GM18502 (cell line): ENCODE data around the gene TBC1D3B.
A peak's percentile ranks its signal among the peaks of the same experiment; 100 is the strongest.
"Not testable (repeated sequence)": the region's sequence is repeated elsewhere in the genome, so short reads cannot be mapped to it uniquely, and the experiment has no call there.

Source experiments
- ATAC-seq: cut with Tn5 transposase; IDR thresholded peaks from one replicate; pipeline ENCODE4 v1.9.1; 2021; ENCODE audit warnings: mild to moderate bottlenecking; ENCODE audit not compliant: unreplicated experiment, poor library complexity

Gene TBC1D3B

DNA sequence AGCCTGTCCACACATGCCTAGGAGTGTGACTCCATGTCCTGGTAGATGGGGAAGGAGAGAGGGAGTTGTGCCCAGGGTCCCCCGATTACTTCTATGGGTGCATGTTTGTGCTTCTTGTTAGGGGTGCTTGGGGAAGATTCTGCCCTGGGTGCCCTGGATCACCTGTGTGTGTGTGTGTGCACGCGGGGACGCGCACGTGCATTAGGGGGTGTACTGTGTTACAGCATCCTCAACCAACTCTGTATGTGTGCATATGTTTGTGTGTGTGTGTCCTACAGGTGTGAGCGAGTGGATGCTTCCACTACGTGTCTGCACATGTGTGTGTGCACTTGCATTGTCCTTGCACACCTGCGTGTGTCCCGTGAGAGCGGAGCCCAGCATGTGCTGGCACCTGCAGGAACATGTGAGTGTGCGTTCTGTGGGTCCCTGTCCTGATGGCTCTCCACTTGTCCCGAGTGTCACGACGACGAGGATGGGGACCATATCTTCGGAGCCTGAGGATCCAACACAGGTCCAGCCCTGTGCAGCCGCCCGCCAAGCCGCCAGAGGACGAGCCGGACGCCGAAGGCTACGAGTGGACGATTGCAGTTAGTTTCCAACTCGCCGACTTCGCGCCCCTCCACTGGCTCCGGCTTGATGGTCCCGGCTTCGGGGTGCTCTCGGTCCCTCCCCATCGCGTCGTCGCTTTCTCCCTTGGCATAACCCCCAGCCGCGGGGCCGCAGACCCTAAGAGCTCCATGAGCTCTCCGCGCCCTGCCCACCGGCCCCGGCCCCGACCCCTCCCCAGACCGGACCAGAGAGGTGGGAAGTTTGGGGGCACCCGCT lies 6.0 kb upstream of the TBC1D3B start:
- no peak for ATAC-seq

GRCh38 chr17:36181446-36182175 lies 5.2 kb upstream of the TBC1D3B start:
- not testable (repeated sequence) for ATAC-seq

DNA sequence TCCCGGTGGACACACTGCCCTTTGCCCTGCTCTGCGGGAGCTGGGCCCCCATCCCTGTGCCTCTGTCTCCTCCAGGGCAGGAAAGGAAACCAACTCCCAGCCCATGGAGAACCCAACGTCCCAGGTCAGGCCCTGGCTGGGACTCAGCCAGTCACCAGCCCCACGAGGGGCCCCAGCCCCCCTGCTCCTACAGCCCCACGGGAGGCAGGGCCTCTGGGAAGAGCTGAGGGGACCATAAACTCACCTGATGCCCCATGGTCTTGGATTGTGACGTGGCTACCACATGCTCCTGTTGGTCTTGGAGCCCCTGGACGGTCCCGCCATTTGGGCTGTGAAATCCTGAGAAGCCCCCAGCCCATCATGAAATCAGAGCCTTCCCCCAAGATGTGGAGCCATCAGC lies 7.6 kb downstream of the TBC1D3B start:
- ATAC-seq: not testable (repeated sequence)

GRCh38 chr17:36153895-36154610 lies 22.4 kb downstream of the TBC1D3B start:
- ATAC-seq: no peak

GRCh38 chr17:36152639-36153120 lies 23.8 kb downstream of the TBC1D3B start:
- ATAC-seq: no peak

- no peak for ATAC-seq
These were observed 24.4 kb downstream of the TBC1D3B start for GRCh38 chr17:36151891-36152638.

- ATAC-seq: no peak
These were observed 27.1 kb downstream of the TBC1D3B start for GRCh38 chr17:36149296-36149820.

DNA sequence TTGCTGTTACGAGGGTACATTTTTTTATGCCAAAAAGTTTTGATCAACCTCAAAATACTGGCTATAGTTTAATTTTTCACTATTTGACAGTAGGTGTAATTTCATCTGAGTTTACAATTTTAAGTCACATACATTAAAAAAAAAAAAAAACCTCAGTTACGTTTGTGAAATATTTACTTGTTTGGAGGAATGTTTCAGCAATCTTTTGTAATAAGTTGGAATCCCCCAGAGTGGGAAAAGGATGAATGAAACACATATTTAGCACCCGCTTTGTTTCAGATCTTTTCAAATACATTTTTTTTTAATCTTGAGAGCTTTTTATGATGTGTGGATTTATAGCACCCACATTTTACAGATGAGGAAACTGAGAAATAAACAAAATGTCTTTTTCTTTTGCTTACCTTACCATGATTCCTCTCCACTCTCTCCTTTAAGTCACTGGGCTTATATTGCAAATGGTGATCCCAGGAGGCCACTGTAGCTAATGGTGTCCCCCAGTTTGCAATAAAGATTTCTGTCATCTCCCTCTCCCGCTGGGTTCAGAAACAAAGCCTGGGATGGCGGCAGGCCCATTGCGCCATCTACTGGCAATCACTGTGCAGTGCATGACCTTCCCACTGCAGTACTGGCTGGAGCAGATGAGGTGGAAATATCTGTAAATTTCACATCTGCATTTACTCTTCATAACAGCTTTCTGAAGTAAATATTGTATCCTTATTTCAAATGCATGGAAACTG lies 27.7 kb downstream of the TBC1D3B start:
- peak; percentile 50 for ATAC-seq

GRCh38 chr17:36147601-36148000 lies 28.8 kb downstream of the TBC1D3B start:
- no peak for ATAC-seq

DNA sequence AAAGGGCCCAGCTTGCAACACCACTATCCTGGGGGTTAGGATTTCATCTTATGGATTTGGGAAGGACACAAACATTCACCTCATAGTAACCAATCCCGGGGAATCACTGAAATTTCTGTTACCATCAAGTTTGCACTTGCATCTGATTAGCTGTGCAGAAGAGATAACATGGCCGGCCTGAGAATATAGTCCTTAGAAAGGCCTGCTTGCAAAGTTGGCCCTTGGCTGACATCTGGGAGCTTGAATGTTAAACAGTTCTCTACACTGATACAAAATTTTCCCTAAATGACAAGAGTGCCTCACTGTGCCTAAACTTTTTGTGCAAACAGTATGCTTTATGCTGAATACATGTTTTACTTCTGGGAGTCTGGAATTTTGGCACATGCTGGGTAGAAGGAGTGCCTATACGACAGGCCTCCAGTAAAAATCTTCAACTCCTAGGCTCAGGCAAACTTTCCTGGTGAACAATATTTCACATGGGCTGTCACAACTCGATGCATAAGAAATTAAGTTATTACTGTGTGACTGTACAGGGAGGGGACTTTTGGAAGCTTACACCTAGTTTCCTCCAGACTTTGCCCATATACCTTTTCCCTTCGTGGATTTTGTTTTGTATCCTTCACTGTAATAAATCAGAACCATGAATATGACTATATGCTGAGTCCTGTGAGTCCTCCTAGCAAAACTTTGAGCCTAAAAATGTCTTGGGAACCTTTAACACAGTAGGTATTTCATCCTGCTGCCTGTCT lies 31.3 kb downstream of the TBC1D3B start:
- no peak for ATAC-seq

DNA sequence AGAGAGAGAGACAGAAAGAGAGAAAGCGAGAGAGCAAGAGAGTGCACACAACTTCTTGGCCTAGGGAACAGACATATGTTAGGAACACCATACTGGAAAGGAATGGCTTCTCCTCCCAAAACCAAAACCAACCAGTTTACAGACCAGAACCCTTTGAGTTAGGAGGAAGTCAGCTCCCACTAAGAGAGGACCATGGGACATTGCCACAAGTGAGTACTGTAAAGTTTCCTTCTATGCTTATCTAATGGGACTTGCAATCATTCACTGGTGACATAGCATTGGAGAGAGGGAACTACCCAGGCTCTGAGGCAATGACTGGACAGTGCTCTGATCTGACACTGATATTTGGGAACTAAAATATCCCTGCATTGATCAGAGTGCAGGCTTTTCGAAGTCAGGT lies 32.4 kb downstream of the TBC1D3B start:
- ATAC-seq: no peak

GRCh38 chr17:36142806-36143205 lies 33.6 kb downstream of the TBC1D3B start:
- no peak for ATAC-seq

- no peak for ATAC-seq
These were observed 34.2 kb downstream of the TBC1D3B start for GRCh38 chr17:36142235-36142634.

DNA sequence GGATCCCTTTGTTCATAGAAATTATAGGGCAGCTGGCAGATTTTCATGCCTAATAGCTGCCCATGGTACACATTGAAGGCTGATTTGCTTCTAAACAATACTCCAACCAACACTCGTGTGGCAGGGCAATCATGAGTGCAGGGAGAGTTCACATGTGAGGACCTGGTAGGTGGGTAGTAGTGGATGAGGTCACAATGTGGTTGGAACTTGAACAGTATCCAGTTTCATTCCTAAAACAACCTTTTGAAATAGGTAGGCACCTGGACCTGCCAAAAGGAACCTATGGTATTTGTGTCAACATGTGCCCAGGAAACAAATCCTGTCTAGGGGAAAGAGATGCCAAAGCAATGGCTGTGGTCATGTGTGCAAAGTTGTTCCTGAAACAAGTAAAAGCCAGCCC lies 40.0 kb downstream of the TBC1D3B start:
- no peak for ATAC-seq

- ATAC-seq: no peak
These were observed 40.4 kb downstream of the TBC1D3B start for GRCh38 chr17:36136036-36136435.

GRCh38 chr17:36135465-36135864 lies 41.0 kb downstream of the TBC1D3B start:
- no peak for ATAC-seq

GRCh38 chr17:36133602-36134236 lies 42.7 kb downstream of the TBC1D3B start:
- ATAC-seq: no peak

DNA sequence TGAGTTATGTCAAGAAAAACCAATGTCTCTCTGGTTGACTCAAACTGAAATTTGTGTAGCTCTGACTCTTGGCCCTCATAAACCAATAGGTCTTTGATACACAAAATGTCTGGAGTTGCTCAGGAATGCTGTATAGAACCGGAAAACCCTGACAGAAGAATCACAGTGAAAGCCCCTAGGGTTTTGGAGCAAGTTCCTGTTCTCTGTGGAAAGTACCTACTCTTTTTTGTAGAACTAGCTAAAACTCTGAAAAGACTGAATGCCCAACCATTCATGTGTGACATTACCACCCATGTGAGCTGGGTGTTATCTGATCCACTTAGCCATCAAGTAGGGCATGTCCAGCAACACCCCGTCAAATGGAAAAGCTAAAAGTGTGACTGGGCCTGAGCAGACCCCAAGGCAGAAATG lies 44.0 kb downstream of the TBC1D3B start:
- no peak for ATAC-seq
